Cerebellar cortex (tissue), 1 donor: ENCODE measurements around the gene RGS14.
"Not testable (repeated sequence)": the region's sequence is repeated elsewhere in the genome, so short reads cannot be mapped to it uniquely, and the experiment has no call there.

ENCODE experiments used
- DNase-seq: peaks from one replicate; pipeline ENCODE4 v3.0.0-alpha.2; 2015; ENCODE audit warnings: low spot score

The RGS14 gene

GRCh38 chr5:177349762-177350161 is 8.0 kb upstream of the RGS14 start:
- DNase-seq, result no peak

- no peak for DNase-seq
Measured at GRCh38 chr5:177350776-177351391, 6.8 kb upstream of the RGS14 start.

- DNase-seq, result peak; percentile 97
Measured at GRCh38 chr5:177351392-177352329, 6.1 kb upstream of the RGS14 start, which contains the start of gene LMAN2. LMAN2 (minus strand) TSS chr5:177351668; CDS start chr5:177351647, 21 bp downstream.

- DNase-seq, result no peak
Measured at GRCh38 chr5:177353093-177353492, 4.6 kb upstream of the RGS14 start.

GRCh38 chr5:177354256-177354655 is 3.5 kb upstream of the RGS14 start:
- no peak for DNase-seq

- no peak for DNase-seq
Measured at GRCh38 chr5:177354711-177355110, 3.0 kb upstream of the RGS14 start.

- DNase-seq, result no peak
Measured at GRCh38 chr5:177355162-177355867, 2.4 kb upstream of the RGS14 start.

GRCh38 chr5:177355868-177356168 is 1.9 kb upstream of the RGS14 start:
- DNase-seq, result no peak

GRCh38 chr5:177356746-177357145 is 978 bp upstream of the RGS14 start:
- no peak for DNase-seq

- DNase-seq, result no peak
Measured at GRCh38 chr5:177357146-177357458, 622 bp upstream of the RGS14 start.

GRCh38 chr5:177358370-177358819 is 671 bp downstream of the RGS14 start:
- no peak for DNase-seq

GRCh38 chr5:177359451-177359851 is 1.7 kb downstream of the RGS14 start:
- no peak for DNase-seq

GRCh38 chr5:177359860-177360259 is 2.1 kb downstream of the RGS14 start:
- no peak for DNase-seq

GRCh38 chr5:177360740-177361139 is 3.0 kb downstream of the RGS14 start:
- DNase-seq, result not testable (repeated sequence)

GRCh38 chr5:177361418-177362291 is 3.9 kb downstream of the RGS14 start:
- DNase-seq, result no peak

GRCh38 chr5:177362292-177362609 is 4.5 kb downstream of the RGS14 start:
- DNase-seq, result no peak

GRCh38 chr5:177362610-177363507 is 5.1 kb downstream of the RGS14 start:
- DNase-seq, result peak; percentile 41

- no peak for DNase-seq
Measured at GRCh38 chr5:177363565-177363964, 5.8 kb downstream of the RGS14 start.

GRCh38 chr5:177364159-177364962 is 6.6 kb downstream of the RGS14 start:
- no peak for DNase-seq

- DNase-seq, result no peak
Measured at GRCh38 chr5:177365845-177366527, 8.3 kb downstream of the RGS14 start.
